SH-SY5Y (cell line): Measurements from ENCODE around the gene CD22.

Experiments
- GATA2 ChIP-seq: IDR thresholded peaks from 2 replicates; pipeline ENCODE4 v1.6.1; 2011; ENCODE audit warnings: mild to moderate bottlenecking, low read depth, low read length
- GATA3 ChIP-seq: IDR thresholded peaks from 2 replicates; pipeline ENCODE4 v1.6.1; 2011; ENCODE audit warnings: low read depth, mild to moderate bottlenecking, low read length, moderate library complexity

DNA sequence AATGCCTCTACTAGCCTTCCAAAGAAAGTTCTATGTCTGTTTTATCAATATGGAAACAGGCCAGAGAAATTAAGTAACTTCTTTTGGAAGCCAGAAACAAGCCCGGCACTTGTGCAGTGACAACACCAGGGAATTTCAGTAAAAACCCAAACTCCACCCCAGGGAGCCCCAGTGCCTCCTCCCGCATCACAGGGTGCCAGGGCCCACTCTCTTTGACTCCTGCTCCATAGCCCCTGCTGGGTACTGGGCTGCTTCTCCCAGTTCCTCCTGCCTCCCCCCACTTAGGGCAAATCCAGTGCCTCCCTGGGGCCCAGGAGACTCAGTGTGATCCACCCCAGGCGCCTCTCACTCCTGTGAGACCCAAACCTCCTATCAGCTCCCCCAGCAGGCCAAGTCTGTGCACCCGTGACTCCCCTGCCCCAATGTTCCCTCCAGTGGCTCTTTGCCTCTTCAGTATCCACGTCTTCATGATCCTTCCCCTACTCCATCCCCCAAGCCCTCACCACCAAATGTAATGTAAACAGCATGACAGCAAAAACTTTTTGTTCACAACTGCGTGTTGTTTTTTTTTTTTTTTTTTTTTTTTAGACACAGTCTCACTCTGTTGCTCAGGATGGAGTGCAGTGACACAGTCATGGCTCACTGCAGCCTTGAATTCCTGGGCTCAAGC, 26.9 kb downstream of the CD22 start:
- no peak for TF ChIP-seq GATA2
- TF ChIP-seq GATA3, result no peak
